ENCODE results near the gene GSS. TPM values are rescaled to one million over a fixed set of nuclear protein-coding genes. Genes with fewer than 3 reads are reported as not detected.

Gene GSS
- total RNA-seq, 1 donor from 2014 or later, result 72.5 TPM

DNA sequence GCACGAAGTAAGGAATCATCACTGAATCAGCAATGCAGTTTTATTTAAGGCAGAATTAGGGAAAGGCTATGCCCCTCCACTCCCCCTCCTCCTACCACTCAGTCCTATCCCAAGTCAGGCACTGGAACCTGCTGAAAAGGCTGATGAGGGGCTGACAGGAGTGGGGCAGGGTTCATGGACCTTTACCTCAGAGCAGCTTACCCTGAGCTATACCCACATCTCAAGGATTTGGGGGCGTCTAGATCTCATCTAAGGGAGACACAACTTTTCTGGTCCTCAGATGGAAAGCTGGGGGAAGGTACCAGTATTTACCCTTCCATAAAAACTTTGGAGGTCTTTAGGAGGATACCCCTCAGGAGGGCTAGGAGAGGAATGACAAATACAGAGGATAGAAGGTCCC lies 27.2 kb downstream of the GSS start:
- TF ChIP-seq, protein P1, sequence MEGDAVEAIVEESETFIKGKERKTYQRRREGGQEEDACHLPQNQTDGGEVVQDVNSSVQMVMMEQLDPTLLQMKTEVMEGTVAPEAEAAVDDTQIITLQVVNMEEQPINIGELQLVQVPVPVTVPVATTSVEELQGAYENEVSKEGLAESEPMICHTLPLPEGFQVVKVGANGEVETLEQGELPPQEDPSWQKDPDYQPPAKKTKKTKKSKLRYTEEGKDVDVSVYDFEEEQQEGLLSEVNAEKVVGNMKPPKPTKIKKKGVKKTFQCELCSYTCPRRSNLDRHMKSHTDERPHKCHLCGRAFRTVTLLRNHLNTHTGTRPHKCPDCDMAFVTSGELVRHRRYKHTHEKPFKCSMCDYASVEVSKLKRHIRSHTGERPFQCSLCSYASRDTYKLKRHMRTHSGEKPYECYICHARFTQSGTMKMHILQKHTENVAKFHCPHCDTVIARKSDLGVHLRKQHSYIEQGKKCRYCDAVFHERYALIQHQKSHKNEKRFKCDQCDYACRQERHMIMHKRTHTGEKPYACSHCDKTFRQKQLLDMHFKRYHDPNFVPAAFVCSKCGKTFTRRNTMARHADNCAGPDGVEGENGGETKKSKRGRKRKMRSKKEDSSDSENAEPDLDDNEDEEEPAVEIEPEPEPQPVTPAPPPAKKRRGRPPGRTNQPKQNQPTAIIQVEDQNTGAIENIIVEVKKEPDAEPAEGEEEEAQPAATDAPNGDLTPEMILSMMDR (IDR thresholded peaks at IDR 0.05; ENCODE audit: unreplicated experiment), result no peak
- Mint-ChIP-seq H3K4me3 (ENCODE audit: low read depth) (no peak overlapping the region), H3K36me3 (ENCODE audit: insufficient read depth) (peaks cover 20% of the 10 kb centered on the region), H3K27me3 (no peaks in the 10 kb centered on the region), H3K27ac (no peak overlapping the region), H3K4me1 (ENCODE audit: low read depth) (no peaks in the 10 kb centered on the region), H3K9me3 (ENCODE audit: low read depth) (no peaks in the 10 kb centered on the region)
- DNase-seq (ENCODE audit: low spot score, unreplicated experiment), result no peak

DNA sequence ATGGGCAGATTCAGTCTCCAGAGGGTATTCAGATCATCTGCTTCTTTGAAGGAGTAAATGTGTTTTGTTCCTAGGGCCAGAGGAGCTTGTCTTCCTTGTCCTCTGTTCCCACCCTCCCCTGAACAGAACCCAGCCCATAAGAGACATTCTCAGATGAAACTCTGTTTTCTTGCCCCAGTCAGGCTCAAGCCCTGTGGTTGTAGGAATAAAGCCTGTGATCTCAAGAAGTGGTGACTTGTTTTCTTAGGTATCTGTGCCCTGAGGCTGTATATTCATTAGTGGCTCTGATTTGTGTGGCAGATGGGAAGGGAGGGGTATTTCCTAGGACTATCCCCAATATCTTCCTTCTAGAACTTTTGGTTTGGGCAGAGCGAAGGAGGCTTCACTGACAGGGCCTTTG lies 27.9 kb downstream of the GSS start:
- Mint-ChIP-seq H3K9me3 (ENCODE audit: low read depth) (no peaks in the 10 kb centered on the region), H3K36me3 (ENCODE audit: insufficient read depth) (peaks cover 18% of the 10 kb centered on the region), H3K4me1 (ENCODE audit: low read depth) (no peaks in the 10 kb centered on the region), H3K4me3 (ENCODE audit: low read depth) (no peak overlapping the region), H3K27ac (no peak overlapping the region), H3K27me3 (no peaks in the 10 kb centered on the region)
- TF ChIP-seq, protein P1 (IDR thresholded peaks at IDR 0.05; ENCODE audit: unreplicated experiment), result no peak
- no peak for DNase-seq (ENCODE audit: low spot score, unreplicated experiment)

DNA sequence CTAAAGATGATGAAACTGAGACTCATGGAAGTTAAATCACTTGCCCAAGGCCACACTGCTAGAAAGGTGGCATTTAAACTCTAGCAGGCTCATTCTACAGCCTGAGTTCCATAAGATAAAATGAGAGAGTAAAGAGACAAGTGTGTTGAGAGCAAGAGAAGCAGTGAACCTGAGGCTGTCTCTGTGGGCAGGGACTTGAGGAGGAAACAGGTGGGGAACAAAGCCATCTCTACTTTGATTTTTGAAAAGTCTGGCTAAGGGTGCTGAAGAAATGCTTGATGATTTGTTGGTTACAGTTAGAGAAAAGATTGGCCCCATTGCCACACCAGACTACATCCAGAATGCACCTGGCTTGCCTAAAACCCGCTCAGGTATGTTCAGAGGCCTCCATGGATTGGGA lies 29.0 kb downstream of the GSS start:
- Mint-ChIP-seq H3K27ac (no peak overlapping the region), H3K4me3 (ENCODE audit: low read depth) (no peak overlapping the region), H3K9me3 (ENCODE audit: low read depth) (no peaks in the 10 kb centered on the region), H3K36me3 (ENCODE audit: insufficient read depth) (peaks cover 15% of the 10 kb centered on the region), H3K27me3 (no peaks in the 10 kb centered on the region), H3K4me1 (ENCODE audit: low read depth) (no peaks in the 10 kb centered on the region)
- no peak for DNase-seq (ENCODE audit: low spot score, unreplicated experiment)
- TF ChIP-seq, protein P1 (IDR thresholded peaks at IDR 0.05; ENCODE audit: unreplicated experiment), result no peak

DNA sequence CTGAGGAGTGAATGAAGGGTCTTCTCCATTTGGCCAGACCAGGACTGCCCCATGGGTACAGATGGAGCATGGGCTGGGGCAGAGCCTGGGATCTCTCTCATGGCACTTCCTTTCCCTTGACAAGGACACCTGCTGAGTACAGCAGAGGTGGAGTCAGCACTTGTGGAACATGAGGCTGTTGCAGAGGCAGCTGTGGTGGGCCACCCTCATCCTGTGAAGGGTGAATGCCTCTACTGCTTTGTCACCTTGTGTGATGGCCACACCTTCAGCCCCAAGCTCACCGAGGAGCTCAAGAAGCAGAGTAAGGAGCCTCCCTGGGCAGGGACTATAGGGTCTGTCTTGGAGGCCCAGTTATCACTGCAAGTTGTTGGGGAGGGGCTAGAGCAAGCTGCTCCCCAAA lies 29.6 kb downstream of the GSS start:
- Mint-ChIP-seq H3K27ac (no peak overlapping the region), H3K4me3 (ENCODE audit: low read depth) (no peak overlapping the region), H3K9me3 (ENCODE audit: low read depth) (no peaks in the 10 kb centered on the region), H3K36me3 (ENCODE audit: insufficient read depth) (peaks cover 13% of the 10 kb centered on the region), H3K27me3 (no peaks in the 10 kb centered on the region), H3K4me1 (ENCODE audit: low read depth) (no peaks in the 10 kb centered on the region)
- TF ChIP-seq, protein P1 (IDR thresholded peaks at IDR 0.05; ENCODE audit: unreplicated experiment), result no peak
- DNase-seq (ENCODE audit: low spot score, unreplicated experiment), result no peak

DNA sequence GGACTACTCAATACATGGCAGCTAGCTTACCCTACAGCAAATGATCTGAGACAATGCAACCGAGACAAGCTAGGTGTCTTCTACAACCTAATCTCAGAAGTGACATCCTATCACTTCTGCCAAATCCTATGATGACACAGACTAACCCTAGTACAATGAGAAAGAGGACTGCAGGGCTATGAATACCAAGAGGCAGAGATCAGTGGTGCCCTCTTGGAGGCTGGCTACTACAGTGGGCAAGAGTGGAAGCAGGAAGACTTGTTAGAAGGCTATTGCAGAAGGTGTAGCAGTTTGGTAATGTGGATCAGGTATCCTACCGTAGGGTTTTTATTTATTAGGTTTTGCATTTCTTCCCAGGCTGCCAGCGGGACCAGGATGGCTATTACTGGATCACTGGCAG lies 30.3 kb downstream of the GSS start:
- no peaks in the 10 kb centered on the region for H3K27me3 Mint-ChIP-seq
- no peak for DNase-seq (ENCODE audit: low spot score, unreplicated experiment)
- H3K9me3 Mint-ChIP-seq (ENCODE audit: low read depth), result no peaks in the 10 kb centered on the region
- TF ChIP-seq, protein P1 (IDR thresholded peaks at IDR 0.05; ENCODE audit: unreplicated experiment), result no peak
- no peak overlapping the region for H3K4me3 Mint-ChIP-seq (ENCODE audit: low read depth)
- H3K4me1 Mint-ChIP-seq (ENCODE audit: low read depth), result no peaks in the 10 kb centered on the region
- H3K36me3 Mint-ChIP-seq (ENCODE audit: insufficient read depth), result peaks cover 10% of the 10 kb centered on the region
- no peak overlapping the region for H3K27ac Mint-ChIP-seq

All from progenitor cell of endocrine pancreas (in vitro differentiated cells).